ENCODE measurements around the gene SORCS3. TPM values are rescaled to one million over a fixed set of nuclear protein-coding genes. Genes with fewer than 3 reads are reported as not detected.

Gene SORCS3
- polyA plus RNA-seq, 3 donors = not detected

DNA sequence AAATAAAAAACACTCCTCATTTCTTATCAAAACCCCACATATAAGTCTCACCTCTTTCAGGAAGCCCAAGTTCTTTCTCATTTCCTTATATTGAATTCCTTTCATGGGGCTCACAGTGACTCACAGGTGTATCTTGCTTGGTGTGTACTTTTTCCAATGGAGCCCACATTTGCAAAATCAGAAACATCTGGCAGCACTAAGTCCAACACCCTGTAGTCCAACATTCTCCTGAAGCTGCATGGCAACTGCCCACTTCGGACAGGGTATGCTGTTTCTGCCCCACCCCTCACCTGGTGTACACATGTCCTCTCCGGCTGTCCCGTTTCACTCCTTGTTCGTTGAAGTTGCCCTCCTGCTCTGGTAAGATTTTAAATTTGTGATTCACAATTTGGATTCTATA is 544.1 kb downstream of the SORCS3 start:
- Mint-ChIP-seq H3K27ac (no peak overlapping the region), H3K27me3 (ENCODE audit: low read depth in 3 of 3) (peaks cover 0 to 3% (median 0%) of the 10 kb centered on the region in 3 donors), H3K4me1 (no peaks in the 10 kb centered on the region), H3K4me3 (no peak overlapping the region), H3K9me3 (peaks cover 0 to 2% (median 0%) of the 10 kb centered on the region in 7 donors), H3K36me3 (no peaks in the 10 kb centered on the region)
- H3K4me3 ChIP-seq (replicated peaks in 1 of 3; ENCODE audit: low read depth in 2 of 3, low read length in 3 of 3) = no peak overlapping the region
- no peaks in the 10 kb centered on the region for H3K4me1 ChIP-seq (ENCODE audit: control insufficient read depth in 1 of 2, insufficient read depth in 2 of 2, low read length in 2 of 2)
- no peak overlapping the region for H3K27ac ChIP-seq (ENCODE audit: low read depth in 1 of 2, low read length in 2 of 2)
- no peaks in the 10 kb centered on the region for H4K20me1 ChIP-seq (ENCODE audit: insufficient read depth, low read length)
- 60% methylated on average over 1 of the region's 4 CpGs for WGBS (ENCODE audit: insufficient coverage)
- H3K9ac ChIP-seq (ENCODE audit: insufficient read depth, low read length, poor library complexity, severe bottlenecking) = no peak overlapping the region
- no peak overlapping the region for H2AFZ ChIP-seq (ENCODE audit: insufficient read depth, low read depth, low read length, poor library complexity, severe bottlenecking)
- intact Hi-C loops (cut with micrococcal nuclease) = no loop called here
- no peaks in the 10 kb centered on the region for H3K79me2 ChIP-seq (ENCODE audit: insufficient read depth, low read length)
- H3K36me3 ChIP-seq (replicated peaks in 1 of 2; ENCODE audit: control insufficient read depth in 1 of 2, insufficient read depth in 2 of 2, low read length in 2 of 2) = no peaks in the 10 kb centered on the region
- TF ChIP-seq, protein P1, sequence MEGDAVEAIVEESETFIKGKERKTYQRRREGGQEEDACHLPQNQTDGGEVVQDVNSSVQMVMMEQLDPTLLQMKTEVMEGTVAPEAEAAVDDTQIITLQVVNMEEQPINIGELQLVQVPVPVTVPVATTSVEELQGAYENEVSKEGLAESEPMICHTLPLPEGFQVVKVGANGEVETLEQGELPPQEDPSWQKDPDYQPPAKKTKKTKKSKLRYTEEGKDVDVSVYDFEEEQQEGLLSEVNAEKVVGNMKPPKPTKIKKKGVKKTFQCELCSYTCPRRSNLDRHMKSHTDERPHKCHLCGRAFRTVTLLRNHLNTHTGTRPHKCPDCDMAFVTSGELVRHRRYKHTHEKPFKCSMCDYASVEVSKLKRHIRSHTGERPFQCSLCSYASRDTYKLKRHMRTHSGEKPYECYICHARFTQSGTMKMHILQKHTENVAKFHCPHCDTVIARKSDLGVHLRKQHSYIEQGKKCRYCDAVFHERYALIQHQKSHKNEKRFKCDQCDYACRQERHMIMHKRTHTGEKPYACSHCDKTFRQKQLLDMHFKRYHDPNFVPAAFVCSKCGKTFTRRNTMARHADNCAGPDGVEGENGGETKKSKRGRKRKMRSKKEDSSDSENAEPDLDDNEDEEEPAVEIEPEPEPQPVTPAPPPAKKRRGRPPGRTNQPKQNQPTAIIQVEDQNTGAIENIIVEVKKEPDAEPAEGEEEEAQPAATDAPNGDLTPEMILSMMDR (IDR thresholded peaks at IDR 0.05) = no peak
- no peak overlapping the region for H3K4me2 ChIP-seq (replicated peaks; ENCODE audit: extremely low read depth, low read length, poor library complexity, severe bottlenecking)
- no peak for DNase-seq
- H3K9me3 ChIP-seq (replicated peaks in 1 of 2; ENCODE audit: control insufficient read depth in 1 of 2, insufficient read depth in 1 of 2, low read length in 2 of 2) = no peaks in the 10 kb centered on the region
- H3K27me3 ChIP-seq (ENCODE audit: control insufficient read depth in 2 of 2, insufficient read depth in 2 of 2, low read length in 2 of 2) = no peaks in the 10 kb centered on the region

DNA sequence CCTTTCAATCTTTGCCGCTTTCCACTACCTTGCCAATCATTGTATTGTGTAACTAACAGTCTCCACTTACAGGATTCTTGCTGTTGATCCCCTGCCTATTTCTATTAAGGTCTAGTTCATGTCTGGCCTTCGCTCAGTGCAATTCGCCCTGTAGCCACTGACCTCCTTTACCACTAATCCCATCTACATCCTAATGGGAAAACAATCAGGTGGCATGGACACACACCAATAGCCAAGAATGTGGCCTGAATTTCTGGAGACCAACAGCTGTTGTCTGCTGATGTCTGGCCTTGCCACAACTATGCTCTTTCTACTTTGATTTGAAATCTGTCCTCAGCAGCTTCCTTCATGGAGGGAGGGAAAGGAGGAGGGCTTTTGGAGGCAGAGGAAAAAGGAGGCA is 546.2 kb downstream of the SORCS3 start:
- peaks cover 0 to 5% (median 0%) of the 10 kb centered on the region in 7 donors for H3K9me3 Mint-ChIP-seq
- Histone ChIP-seq H2AFZ (ENCODE audit: insufficient read depth, low read depth, low read length, poor library complexity, severe bottlenecking) (no peak overlapping the region), H3K9ac (ENCODE audit: insufficient read depth, low read length, poor library complexity, severe bottlenecking) (no peak overlapping the region), H3K4me2 (replicated peaks; ENCODE audit: extremely low read depth, low read length, poor library complexity, severe bottlenecking) (no peak overlapping the region), H3K9me3 (replicated peaks in 1 of 2; ENCODE audit: control insufficient read depth in 1 of 2, insufficient read depth in 1 of 2, low read length in 2 of 2) (no peaks in the 10 kb centered on the region), H3K36me3 (replicated peaks in 1 of 2; ENCODE audit: control insufficient read depth in 1 of 2, insufficient read depth in 2 of 2, low read length in 2 of 2) (no peaks in the 10 kb centered on the region), H3K4me3 (replicated peaks in 1 of 3; ENCODE audit: low read depth in 2 of 3, low read length in 3 of 3) (no peak overlapping the region), H3K79me2 (ENCODE audit: insufficient read depth, low read length) (no peaks in the 10 kb centered on the region), H3K27ac (ENCODE audit: low read depth in 1 of 2, low read length in 2 of 2) (no peak overlapping the region), H4K20me1 (ENCODE audit: insufficient read depth, low read length) (no peaks in the 10 kb centered on the region), H3K27me3 (ENCODE audit: control insufficient read depth in 2 of 2, insufficient read depth in 2 of 2, low read length in 2 of 2) (no peaks in the 10 kb centered on the region), H3K4me1 (ENCODE audit: control insufficient read depth in 1 of 2, insufficient read depth in 2 of 2, low read length in 2 of 2) (no peaks in the 10 kb centered on the region)
- intact Hi-C loops (cut with micrococcal nuclease) = no loop called here
- no peak overlapping the region for H3K4me3 Mint-ChIP-seq
- peaks cover 0 to 3% (median 0%) of the 10 kb centered on the region in 3 donors for H3K27me3 Mint-ChIP-seq (ENCODE audit: low read depth in 3 of 3)
- H3K27ac Mint-ChIP-seq = no peak overlapping the region
- TF ChIP-seq, protein P1 (IDR thresholded peaks at IDR 0.05) = no peak
- H3K4me1 Mint-ChIP-seq = no peaks in the 10 kb centered on the region
- H3K36me3 Mint-ChIP-seq = no peaks in the 10 kb centered on the region
- no peak for DNase-seq
- WGBS (ENCODE audit: insufficient coverage) = 100% methylated on average over 2 of the region's 3 CpGs
